Endothelial cell of umbilical vein (primary cell): ENCODE results near the gene DUSP22. TPM values are rescaled to one million over a fixed set of nuclear protein-coding genes. Genes with fewer than 3 reads are reported as not detected.

Experiments
- BruUV-seq: library from RNA; stranded (reverse); fragments of 400-500 nt; replicated peaks from 2 replicates; lab custom pipeline; 2021; lab: Mats Ljungman, UMichigan
- CTCF ChIA-PET: fragments of 300-600, 350-600 bp; sonication (Branson Sonifier 250); formaldehyde crosslinking; loops from one replicate; lab custom pipeline; 2021; ENCODE audit warnings: antibody characterized with exemption, inconsistent platforms; lab: Charles Lee
- POLR2A ChIA-PET: fragments of 300-600, 350-600 bp; sonication (Branson Sonifier 250); formaldehyde crosslinking; loops from one replicate; lab custom pipeline; 2021; ENCODE audit warnings: antibody characterized with exemption, inconsistent platforms; lab: Charles Lee
- DNase-seq: peaks from one replicate; pipeline ENCODE4 v3.0.0-alpha.2; 2011; ENCODE audit warnings: low read depth, low spot score
- FAIRE-seq: peaks from 2 replicates; lab custom pipeline; 2011; peaks lifted over from hg19 to GRCh38; lab: Jason Lieb, UNC
- H2AFZ ChIP-seq: 2 replicates; pipeline ENCODE4 v1.6.0; 2012; ENCODE audit warnings: low read depth, low read length, control low read depth, inconsistent platforms
- H3K27ac ChIP-seq: 2 replicates; pipeline ENCODE4 v1.5.1; 2011; ENCODE audit warnings: low read depth, mild to moderate bottlenecking, control low read depth, low read length, moderate library complexity; ENCODE audit not compliant: insufficient read depth
- H3K27me3 ChIP-seq, 2 experiments: 2 replicates each; pipeline versions ENCODE4 v1.6.0 to v1.6.1; 2011; ENCODE audit warnings: low read length in 2 of 2, mixed read lengths in 1 of 2; ENCODE audit not compliant: control insufficient read depth in 2 of 2, insufficient read depth in 2 of 2
- H3K36me3 ChIP-seq, 2 experiments: 2 replicates in 1 of 2; 3 replicates in 1 of 2; pipeline ENCODE4 v1.5.1; 2011; ENCODE audit warnings: low read length in 2 of 2, mild to moderate bottlenecking in 1 of 2, moderate library complexity in 1 of 2; ENCODE audit not compliant: control insufficient read depth in 2 of 2, insufficient read depth in 2 of 2; ENCODE audit errors: extremely low read depth in 1 of 2
- H3K4me1 ChIP-seq: 3 replicates; pipeline ENCODE4 v1.5.1; 2011; ENCODE audit warnings: mild to moderate bottlenecking, low read length; ENCODE audit not compliant: control insufficient read depth, insufficient read depth; ENCODE audit errors: extremely low read depth
- H3K4me2 ChIP-seq: 2 replicates; pipeline ENCODE4 v1.6.1; 2011; ENCODE audit warnings: low read length, control low read depth, mixed read lengths; ENCODE audit not compliant: insufficient read depth
- H3K4me3 ChIP-seq, 3 experiments: fragments of 200-600 bp in 1 of 3; sonication (generic), shearing (Covaris generic) in 1 of 3; replicated peaks in 1 of 3; 2 replicates each; pipeline ENCODE4 v1.5.1; 2011 to 2016; ENCODE audit warnings: control low read depth in 3 of 3, low read length in 3 of 3, mild to moderate bottlenecking in 2 of 3, inconsistent platforms in 1 of 3, low read depth in 1 of 3, moderate library complexity in 1 of 3; ENCODE audit not compliant: insufficient read depth in 1 of 3
- H3K79me2 ChIP-seq: 2 replicates; pipeline ENCODE4 v1.6.0; 2012; ENCODE audit warnings: low read length, inconsistent platforms; ENCODE audit not compliant: control insufficient read depth, insufficient read depth
- H3K9ac ChIP-seq: replicated peaks from 2 replicates; pipeline ENCODE3; 2011; ENCODE audit warnings: low read length, control low read depth; ENCODE audit not compliant: insufficient read depth; ENCODE audit errors: extremely low read depth
- H3K9me1 ChIP-seq: replicated peaks from 3 replicates; pipeline ENCODE4 v1.6.0; 2011; ENCODE audit warnings: mild to moderate bottlenecking, low read length; ENCODE audit not compliant: control insufficient read depth, insufficient read depth; ENCODE audit errors: extremely low read depth
- H3K9me3 ChIP-seq: replicated peaks from 2 replicates; pipeline ENCODE4 v1.5.1; 2012; ENCODE audit warnings: low read length, inconsistent platforms; ENCODE audit not compliant: control insufficient read depth, insufficient read depth
- H4K20me1 ChIP-seq: replicated peaks from 2 replicates; pipeline ENCODE3; 2011; ENCODE audit warnings: mild to moderate bottlenecking, low read length; ENCODE audit not compliant: control insufficient read depth, insufficient read depth; ENCODE audit errors: extremely low read depth
- CTCF ChIP-seq, 2 donors: IDR thresholded peaks; 1 replicate in 1 of 2; 2 replicates in 1 of 2; pipeline ENCODE4 v1.5.1; 2011; ENCODE audit warnings: low read length in 2 of 2, mild to moderate bottlenecking in 2 of 2, moderate library complexity in 2 of 2, control low read depth in 1 of 2, inconsistent platforms in 1 of 2, low read depth in 1 of 2; ENCODE audit not compliant: insufficient read depth in 1 of 2; ENCODE audit errors: extremely low read depth in 1 of 2
- EZH2 ChIP-seq: IDR thresholded peaks from 2 replicates; pipeline ENCODE4 v1.6.1; 2012; ENCODE audit warnings: borderline replicate concordance, low read depth, mild to moderate bottlenecking, moderate library complexity, low read length, inconsistent platforms; ENCODE audit not compliant: severe bottlenecking
- FOS ChIP-seq: IDR thresholded peaks from 2 replicates; pipeline ENCODE4 v1.6.1; 2011; ENCODE audit warnings: mild to moderate bottlenecking, low read length, moderate library complexity, borderline replicate concordance; ENCODE audit not compliant: insufficient read depth
- GATA2 ChIP-seq: IDR thresholded peaks from 2 replicates; pipeline ENCODE4 v1.7.0; 2011; ENCODE audit warnings: low read depth, mild to moderate bottlenecking, moderate library complexity, mixed read lengths, low read length; ENCODE audit not compliant: insufficient read length, insufficient read depth
- dilution Hi-C: fragments of 300-500 bp; cut with MboI; formaldehyde crosslinking; loops from one replicate; pipeline ENCODE4 v1.15.0; 2019; ENCODE audit warnings: low sequenced_read_pairs; ENCODE audit not compliant: extremely low pct_ligation_motif_present
- intact Hi-C: fragments of 100-400 bp; cut with micrococcal nuclease; formaldehyde crosslinking; loops from one replicate; pipeline ENCODE4 v1.10.0; 2022
- polyA plus RNA-seq, 4 experiments: library from polyadenylated mRNA; depleted of rRNA in 3 of 4; stranded (reverse) in 3 of 4; unstranded in 1 of 4; fragments of >200 nt; gene quantifications; 2 replicates each; pipeline versions ENCODE4 v1.2.1 to v1.2.3, GENCODE V29; 2011 to 2012; ENCODE audit warnings: missing spikeins in 1 of 4
- total RNA-seq: library from RNA; stranded (reverse); gene quantifications from 2 replicates; pipeline ENCODE4 v1.2.3, GENCODE V29; 2021

DUSP22 gene
- total and polyA plus RNA-seq, 2 donors (not counting 3 experiments of a cell fraction or from before 2014, with no cell fraction given), result 23.2 to 33.9 TPM

GRCh38 chr6:290111-290922 lies 2.0 kb upstream of the DUSP22 start:
- dilution Hi-C loops (no loop called here), intact Hi-C loops (loop anchor here (5.0 kb wide), 1 partner anchor 422 kb away; no protein-coding TSS in a partner anchor)
- no peak overlapping the region for H3K27ac ChIP-seq
- TF ChIP-seq CTCF (IDR thresholded peaks at IDR 0.05; ENCODE audit: extremely low read depth in 1 of 2, insufficient read depth in 1 of 2, low read depth in 1 of 2, low read length in 2 of 2) (no peak), FOS (no peak), EZH2 (no peak), GATA2 (no peak)
- no peak for FAIRE-seq
- no peak overlapping the region for H3K9ac ChIP-seq
- H3K4me1 ChIP-seq, result peaks cover 11% of the 10 kb centered on the region
- CTCF ChIA-PET, result interaction anchor here (1.6 kb wide), 2 partner anchors 102 to 1107 kb away, joined by 3 to 6 read pairs; no protein-coding TSS in a partner anchor
- no peaks in the 10 kb centered on the region for H3K9me1 ChIP-seq
- no peak overlapping the region for H3K4me2 ChIP-seq
- no peaks in the 10 kb centered on the region for H4K20me1 ChIP-seq
- H3K79me2 ChIP-seq, result peaks cover 20% of the 10 kb centered on the region
- no peak overlapping the region for H3K4me3 ChIP-seq
- no peak overlapping the region for H2AFZ ChIP-seq
- BruUV-seq, result no TSS peak
- POLR2A ChIA-PET, result no interaction called here
- DNase-seq, result no peak
- H3K27me3 ChIP-seq, result peaks cover 0 to 2% of the 10 kb centered on the region in 2 experiments
- H3K9me3 ChIP-seq, result no peaks in the 10 kb centered on the region
- no peaks in the 10 kb centered on the region for H3K36me3 ChIP-seq
